ENCODE data around the gene FBXW12.
"Not testable (repeated sequence)": the region's sequence is repeated elsewhere in the genome, so short reads cannot be mapped to it uniquely, and the experiment has no call there.

Gene FBXW12

DNA sequence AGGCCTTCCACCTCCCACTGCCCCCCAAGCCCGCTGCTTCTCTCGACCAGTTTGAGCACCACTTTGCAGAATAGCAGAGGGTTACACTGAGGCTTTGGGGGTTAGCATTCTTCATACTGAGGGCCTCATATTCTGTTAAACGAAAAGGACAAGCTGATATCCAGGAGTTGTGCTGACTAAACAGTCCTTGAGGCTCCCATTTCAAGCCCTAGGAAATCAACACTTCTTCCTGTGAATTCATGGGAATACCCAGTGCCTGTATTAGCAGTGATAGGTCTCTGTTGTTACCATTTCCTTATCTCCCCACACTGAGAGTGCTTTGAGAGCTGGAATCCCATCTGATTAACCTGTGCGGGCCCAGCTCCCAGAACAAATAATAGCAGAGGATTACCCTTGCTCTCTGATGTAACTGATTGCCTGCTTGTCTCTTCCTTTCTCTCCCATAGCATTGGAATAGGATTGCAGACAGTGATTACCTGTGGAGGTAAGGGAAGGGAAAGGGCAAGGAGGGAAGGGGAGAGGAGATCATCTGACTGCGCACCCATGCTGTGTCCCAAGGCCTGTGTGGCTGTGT lies 930 bp downstream of the FBXW12 start:
- no peak for DNase-seq

- DNase-seq = no peak
These were observed 15.6 kb downstream of the FBXW12 start for GRCh38 chr3:48387634-48388033.

DNA sequence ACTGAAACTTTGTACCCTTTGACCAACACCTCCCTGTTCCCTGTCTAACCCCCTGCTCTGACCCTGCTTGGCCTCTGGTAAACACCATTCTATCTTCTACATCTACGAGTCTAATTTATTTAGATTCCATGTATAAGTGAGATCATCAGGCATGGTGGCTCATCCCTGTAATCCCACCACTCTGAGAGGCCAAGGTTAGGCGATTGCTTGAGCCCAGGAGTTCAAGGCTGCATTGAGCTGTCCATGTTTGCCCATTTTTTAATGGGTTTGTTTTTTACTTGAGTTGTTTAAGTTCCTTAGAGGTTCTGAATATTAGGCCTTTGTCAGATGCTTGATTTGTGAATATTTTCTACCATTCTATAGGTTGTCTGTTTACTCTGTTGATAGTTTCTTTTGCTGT lies 16.9 kb downstream of the FBXW12 start:
- no peak for DNase-seq

- DNase-seq = no peak
These were observed 22.4 kb downstream of the FBXW12 start for GRCh38 chr3:48394391-48394790.

GRCh38 chr3:48395714-48396113 lies 23.7 kb downstream of the FBXW12 start:
- no peak for DNase-seq

GRCh38 chr3:48397767-48398681 lies 26.0 kb downstream of the FBXW12 start:
- no peak for DNase-seq

DNA sequence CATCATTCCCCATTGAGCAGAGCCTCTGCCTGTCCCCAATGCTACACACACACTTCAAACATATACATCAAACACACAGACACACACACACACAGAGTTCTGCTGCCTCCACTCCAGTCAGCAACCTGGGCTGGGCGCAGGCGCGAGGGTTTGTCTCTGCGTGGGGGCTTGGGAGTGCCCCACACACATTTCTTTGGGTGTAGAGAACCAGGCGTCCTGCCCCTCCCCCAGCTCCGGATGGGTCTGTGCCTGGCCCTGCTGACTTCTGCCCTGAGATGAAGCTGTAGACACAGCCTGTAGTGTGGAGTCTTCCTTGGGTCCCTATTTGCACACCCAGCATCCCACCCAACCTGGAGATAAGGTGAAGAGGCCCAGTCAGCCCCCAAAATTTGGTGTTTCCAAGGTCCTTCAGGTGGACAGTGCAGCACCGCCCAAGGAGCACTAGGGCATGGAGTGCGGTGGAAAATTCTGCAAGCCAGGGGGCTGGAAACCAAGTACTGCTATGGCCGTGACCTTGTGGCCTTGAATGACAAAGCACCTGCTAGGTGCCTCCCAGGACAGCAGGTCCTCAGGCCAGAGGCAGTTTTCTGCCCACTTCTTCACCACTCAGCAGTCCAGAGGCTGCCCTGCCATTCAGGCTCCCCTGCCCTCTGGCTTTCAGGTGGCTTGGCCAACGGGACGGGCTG lies 26.8 kb downstream of the FBXW12 start:
- no peak for DNase-seq

GRCh38 chr3:48399387-48400172 lies 27.6 kb downstream of the FBXW12 start:
- DNase-seq = no peak

GRCh38 chr3:48400824-48401433 lies 28.9 kb downstream of the FBXW12 start:
- peak; percentile 15 to 37 (median 30) for DNase-seq

GRCh38 chr3:48401434-48401901 lies 29.4 kb downstream of the FBXW12 start:
- not testable (repeated sequence) for DNase-seq

GRCh38 chr3:48402281-48402732 lies 30.3 kb downstream of the FBXW12 start:
- DNase-seq = no peak

- no peak for DNase-seq
These were observed 30.9 kb downstream of the FBXW12 start for GRCh38 chr3:48402907-48403306.

DNA sequence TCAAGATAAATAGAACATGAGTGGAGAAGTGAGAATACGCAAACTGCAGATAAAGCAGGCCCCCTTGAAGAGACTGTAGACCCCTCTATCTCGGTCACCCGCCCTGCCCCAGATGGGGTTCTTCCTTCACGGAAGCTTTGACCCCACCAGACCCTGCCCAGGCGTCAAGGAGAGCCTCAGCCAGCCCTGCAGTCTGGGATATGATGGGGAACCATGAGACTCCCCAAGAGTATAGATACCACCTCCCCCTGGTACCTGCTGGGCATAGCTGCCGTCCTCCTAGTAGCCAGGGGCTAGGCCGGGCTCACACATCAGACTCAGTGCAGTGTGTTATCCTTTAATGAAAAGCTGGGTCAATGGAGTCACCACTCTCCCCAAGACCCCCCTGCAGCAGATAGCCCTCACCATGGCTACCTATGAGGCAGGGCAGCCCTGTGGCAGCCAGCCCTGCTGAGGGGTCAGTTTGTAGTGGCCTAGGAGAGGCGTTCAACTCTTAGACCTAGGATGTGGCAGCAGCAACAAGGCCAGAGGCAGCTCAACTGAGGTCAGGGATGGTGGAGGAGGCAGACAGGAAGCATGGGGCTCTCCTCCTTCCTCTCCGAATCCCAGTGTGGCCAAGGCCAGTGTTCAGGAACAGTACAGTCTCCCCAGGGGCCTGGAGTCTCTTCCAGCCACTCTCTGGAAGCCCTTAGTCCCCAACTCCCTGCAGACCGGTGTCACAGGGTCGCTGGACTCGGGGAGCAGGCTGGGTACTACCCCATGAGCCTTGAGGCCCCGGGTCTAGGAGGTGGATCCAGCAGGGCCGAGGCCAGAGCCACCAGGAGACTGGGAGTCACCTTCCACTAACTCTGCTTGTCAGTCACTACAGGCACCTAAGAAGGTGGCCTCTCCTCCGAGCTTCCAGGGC lies 31.8 kb downstream of the FBXW12 start:
- no peak for DNase-seq

- DNase-seq = no peak
These were observed 32.7 kb downstream of the FBXW12 start for GRCh38 chr3:48404440-48405342.

- no peak for DNase-seq
These were observed 33.4 kb downstream of the FBXW12 start for GRCh38 chr3:48405343-48405881.

DNA sequence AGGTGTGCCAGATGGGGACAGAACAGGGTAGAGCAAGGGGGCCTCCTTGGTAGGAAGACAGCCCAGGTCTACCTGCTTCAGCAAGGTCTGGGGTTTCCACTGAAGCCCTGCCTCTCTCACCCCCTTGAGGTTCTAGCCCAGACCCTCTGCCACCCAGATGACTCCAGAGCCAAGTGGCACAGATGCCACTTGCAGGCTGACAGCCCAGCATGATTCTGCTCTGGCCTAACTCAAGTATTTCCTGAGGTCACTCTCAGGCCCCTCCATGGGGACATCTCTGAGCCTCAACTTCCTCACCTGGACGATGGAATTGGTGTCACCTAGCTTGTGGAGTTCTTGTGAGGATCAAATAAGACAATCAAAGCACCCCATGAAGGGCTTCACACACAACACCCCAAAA lies 34.0 kb downstream of the FBXW12 start:
- no peak for DNase-seq

- DNase-seq = no peak
These were observed 34.7 kb downstream of the FBXW12 start for GRCh38 chr3:48406443-48407431.

DNA sequence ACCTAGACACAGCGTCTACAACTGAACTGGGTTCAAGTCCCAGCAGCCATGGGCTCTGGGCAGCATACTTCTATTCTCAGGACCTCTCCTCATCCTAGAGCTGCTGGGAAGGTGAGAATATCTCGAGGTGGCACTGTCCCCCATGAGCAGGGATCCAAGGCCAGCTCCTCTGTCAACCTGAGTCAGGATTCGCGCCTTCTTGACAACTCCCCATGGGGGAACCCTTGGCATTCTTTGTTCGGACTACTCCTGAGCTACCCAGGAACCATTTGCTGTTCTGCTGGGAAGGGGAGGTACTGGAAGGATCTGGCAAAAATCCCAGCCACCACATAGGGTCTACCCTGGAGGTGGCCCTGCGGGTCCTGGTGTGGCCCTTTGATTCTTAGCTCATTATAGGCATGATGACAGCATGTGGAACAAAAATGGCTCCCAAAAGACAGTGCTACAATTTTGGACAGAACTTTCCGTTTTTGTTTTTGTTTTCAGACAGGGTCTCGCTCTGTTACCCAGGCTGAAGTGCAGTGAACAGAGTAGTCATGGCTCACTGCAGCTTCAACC lies 35.6 kb downstream of the FBXW12 start:
- no peak for DNase-seq

Measured in activated CD4-positive, CD25-positive, alpha-beta regulatory T cell (primary cell).